HepG2 (cell line): ENCODE results near the gene BRSK2. TPM values are rescaled to one million over a fixed set of nuclear protein-coding genes. Genes with fewer than 3 reads are reported as not detected.
A peak's percentile ranks its signal among the peaks of the same experiment; 100 is the strongest.

Experiments used
- ATAC-seq: fragments of 200-7000 bp; cut with Tn5 transposase; 3 replicates; pipeline ENCODE4 v1.9.1; 2020; ENCODE audit warnings: mild to moderate bottlenecking, moderate library complexity
- BruUV-seq: library from RNA; stranded (reverse); fragments of 400-500 nt; replicated peaks from 2 replicates; lab custom pipeline; 2021; lab: Mats Ljungman, UMichigan
- CTCF ChIA-PET: fragments of 300-600 bp; formaldehyde crosslinking; extraction: SDS; loops from one replicate; lab custom pipeline; 2021; ENCODE audit warnings: low total read pairs, inconsistent platforms, low intra/inter-chr PET ratio; lab: Yijun Ruan, JAX
- POLR2A ChIA-PET: fragments of 350-600 bp; sonication (Branson Sonifier 250); formaldehyde crosslinking; loops from one replicate; lab custom pipeline; 2020; ENCODE audit warnings: antibody characterized with exemption, inconsistent platforms; lab: Yijun Ruan, JAX
- DNase-seq: peaks from one replicate; pipeline ENCODE4 v3.0.0-alpha.2; 2015; ENCODE audit warnings: low spot score
- FAIRE-seq: peaks from 3 replicates; lab custom pipeline; 2011; peaks lifted over from hg19 to GRCh38; lab: Jason Lieb, UNC
- H2AFZ ChIP-seq: one replicate; pipeline ENCODE4 v1.6.1; 2011; ENCODE audit warnings: low read length, inconsistent platforms
- H3K27ac ChIP-seq: fragments of 300-600 bp; 3 replicates; pipeline ENCODE4 v1.8.0; 2011; ENCODE audit warnings: mixed run types, mild to moderate bottlenecking, mixed read lengths, low read length, inconsistent platforms; ENCODE audit not compliant: insufficient read depth; ENCODE audit errors: extremely low read length
- H3K27me3 ChIP-seq, 2 experiments: fragments of 200-600 bp in 1 of 2; 2 replicates in 1 of 2; 3 replicates in 1 of 2; pipeline versions ENCODE4 v1.6.0 to v1.8.0; 2011; ENCODE audit warnings: low read length in 2 of 2, mild to moderate bottlenecking in 2 of 2, moderate library complexity in 2 of 2, inconsistent platforms in 1 of 2; ENCODE audit not compliant: insufficient read depth in 2 of 2, control insufficient read depth in 1 of 2
- H3K36me3 ChIP-seq, 2 experiments: fragments of 200-600 bp in 1 of 2; replicated peaks in 1 of 2; 2 replicates in 1 of 2; 3 replicates in 1 of 2; pipeline versions ENCODE4 v1.5.1 to v1.8.0; 2011; ENCODE audit warnings: low read length in 2 of 2, inconsistent platforms in 1 of 2; ENCODE audit not compliant: insufficient read depth in 2 of 2, control insufficient read depth in 1 of 2
- H3K4me1 ChIP-seq: 2 replicates; pipeline ENCODE4 v1.5.1; 2012; ENCODE audit warnings: low read length, inconsistent platforms; ENCODE audit not compliant: insufficient read depth
- H3K4me2 ChIP-seq: 2 replicates; pipeline ENCODE4 v1.6.0; 2011; ENCODE audit warnings: low read depth, low read length, inconsistent platforms
- H3K4me3 ChIP-seq, 3 experiments: fragments of 200-600 bp in 1 of 3; sonication (generic), shearing (Covaris generic) in 1 of 3; replicated peaks in 1 of 3; 2 replicates each; pipeline ENCODE4 v1.5.1; 2011 to 2016; ENCODE audit warnings: low read length in 3 of 3, inconsistent platforms in 2 of 3, low read depth in 2 of 3, mild to moderate bottlenecking in 2 of 3, control low read depth in 1 of 3, mixed read lengths in 1 of 3; ENCODE audit not compliant: insufficient read depth in 1 of 3
- H3K79me2 ChIP-seq: one replicate; pipeline ENCODE4 v1.6.1; 2011; ENCODE audit warnings: low read length, inconsistent platforms; ENCODE audit not compliant: insufficient read depth
- H3K9ac ChIP-seq: 2 replicates; pipeline ENCODE4 v1.6.0; 2011; ENCODE audit warnings: mild to moderate bottlenecking, low read depth, low read length, inconsistent platforms; ENCODE audit not compliant: insufficient read depth
- H3K9me3 ChIP-seq: 2 replicates; pipeline ENCODE4 v1.5.1; 2012; ENCODE audit warnings: mild to moderate bottlenecking, low read length
- H4K20me1 ChIP-seq: 2 replicates; pipeline ENCODE4 v1.6.0; 2011; ENCODE audit warnings: inconsistent platforms, mild to moderate bottlenecking, low read length, moderate library complexity; ENCODE audit not compliant: insufficient read depth
- CEBPB ChIP-seq: IDR thresholded peaks from 2 replicates; pipeline ENCODE4 v1.6.1; 2011; ENCODE audit warnings: low read depth, low read length, improper control_type of control experiment, borderline replicate concordance
- FOXP4 ChIP-seq: sonication (generic); formaldehyde crosslinking; IDR thresholded peaks from 2 replicates; pipeline ENCODE4 v1.4.0; 2020; ENCODE audit warnings: missing genetic modification reagents
- HNF4A ChIP-seq: sonication (generic); formaldehyde crosslinking; IDR thresholded peaks from 2 replicates; pipeline ENCODE4 v1.4.0; 2020; ENCODE audit warnings: missing genetic modification reagents
- HOXA9 ChIP-seq: sonication (generic); formaldehyde crosslinking; IDR thresholded peaks from 2 replicates; pipeline ENCODE4 v1.8.1; 2022; ENCODE audit warnings: missing genetic modification reagents, mild to moderate bottlenecking, moderate library complexity, borderline replicate concordance
- MIER2 ChIP-seq: IDR thresholded peaks from 2 replicates; pipeline ENCODE4 v1.6.1; 2016; ENCODE audit warnings: missing biosample characterization, missing genetic modification reagents
- NCOA1 ChIP-seq: sonication (generic); formaldehyde crosslinking; IDR thresholded peaks from 2 replicates; pipeline ENCODE4 v1.9.0; 2021; ENCODE audit warnings: missing genetic modification reagents
- PHB2 ChIP-seq: fragments of 450-650 bp; IDR thresholded peaks from 2 replicates; pipeline ENCODE4 v1.6.1; 2018; ENCODE audit not compliant: partially characterized antibody
- STAG1 ChIP-seq: sonication (generic); formaldehyde crosslinking; IDR thresholded peaks from 2 replicates; pipeline ENCODE4 v1.4.0; 2020; ENCODE audit warnings: missing genetic modification reagents
- TP53 ChIP-seq: sonication (generic); formaldehyde crosslinking; conservative IDR thresholded peaks from 2 replicates; pipeline ENCODE4 v1.4.0; 2020; ENCODE audit warnings: missing genetic modification reagents
- ZBTB20 ChIP-seq: sonication (generic); formaldehyde crosslinking; IDR thresholded peaks from 2 replicates; pipeline ENCODE4 v1.8.1; 2023; ENCODE audit warnings: missing genetic modification reagents, low read depth, mild to moderate bottlenecking, borderline replicate concordance
- ZNF142 ChIP-seq: sonication (generic); formaldehyde crosslinking; IDR thresholded peaks from 2 replicates; pipeline ENCODE4 v1.4.0; 2020; ENCODE audit warnings: missing genetic modification reagents
- ZNF687 ChIP-seq: sonication (generic); formaldehyde crosslinking; IDR thresholded peaks from 2 replicates; pipeline ENCODE4 v1.5.1; 2020; ENCODE audit warnings: mild to moderate bottlenecking, missing genetic modification reagents, moderate library complexity
- ZNF780A ChIP-seq: sonication (generic); formaldehyde crosslinking; IDR thresholded peaks from 2 replicates; pipeline ENCODE4 v1.8.0; 2022; ENCODE audit warnings: mild to moderate bottlenecking, missing genetic modification reagents, moderate library complexity
- ZNF841 ChIP-seq: sonication (generic); formaldehyde crosslinking; IDR thresholded peaks from 2 replicates; pipeline ENCODE4 v1.8.1; 2023; ENCODE audit warnings: missing genetic modification reagents, borderline replicate concordance
- WGBS: methylation state at CpG from one replicate; pipeline ENCODE4 v1.1.6; 2017; ENCODE audit warnings: low lambda C conversion rate; 5-methylcytosine and 5-hydroxymethylcytosine counted together
- in situ Hi-C: cut with HindIII; loops from 2 replicates; pipeline ENCODE4 v1.10.0; 2017; ENCODE audit warnings: low pct_unique_long_range_greater_than_20kb; ENCODE audit not compliant: extremely low pct_ligation_motif_present
- intact Hi-C: fragments of 100-400 bp; cut with micrococcal nuclease; formaldehyde crosslinking; loops from one replicate; pipeline ENCODE4 v1.10.0; 2022; ENCODE audit not compliant: unreplicated experiment
- polyA plus RNA-seq, 8 experiments: library from polyadenylated mRNA; depleted of rRNA in 3 of 8; stranded (reverse) in 7 of 8; unstranded in 1 of 8; fragments of >200 nt; fragmentation: Illumina TruSeq in 4 of 8; extraction: Trizol in 4 of 8; gene quantifications; 2 replicates each; pipeline versions ENCODE4 v1.2.1 to v1.2.3, GENCODE V29; 2011 to 2016; ENCODE audit warnings: low read depth in 4 of 8, missing spikeins in 1 of 8, mixed read lengths in 1 of 8; ENCODE audit not compliant: insufficient read depth in 1 of 8
- total RNA-seq, 5 experiments: library from RNA; depleted of rRNA; stranded (reverse); fragments of >200 nt; fragmentation: Illumina TruSeq; extraction: Trizol; gene quantifications; 2 replicates each; pipeline ENCODE4 v1.2.3, GENCODE V29; 2016; ENCODE audit warnings: low read depth in 1 of 5

BRSK2 gene
- total and polyA plus RNA-seq, 2 of the 13 experiments (the other 11 are each of a cell fraction or from before 2014, with no cell fraction given): 0.74 to 1.1 TPM

- in situ Hi-C loops (no loop called here), intact Hi-C loops (loop anchor here (5.0 kb wide), 1 partner anchor 96 kb away; no protein-coding TSS in a partner anchor)
- Histone ChIP-seq H3K27ac (no peak overlapping the region), H3K9me3 (no peaks in the 10 kb centered on the region), H3K27me3 (peaks cover 2 to 70% of the 10 kb centered on the region in 2 experiments; a peak in 4 of 5 replicates), H3K9ac (no peak overlapping the region), H3K36me3 (no peaks in the 10 kb centered on the region), H3K4me2 (peak overlapping the region; percentile 10; the same call in 1 of the 2 replicates), H3K4me1 (peaks cover 13% of the 10 kb centered on the region; the same call in 1 of the 2 replicates), H2AFZ (no peak overlapping the region), H3K79me2 (no peaks in the 10 kb centered on the region), H4K20me1 (no peaks in the 10 kb centered on the region), H3K4me3 (no peak overlapping the region)
- DNase-seq: no peak
- no TSS peak for BruUV-seq
- 10% methylated on average over 8 of the region's 16 CpGs for WGBS
- ChIA-PET CTCF (no interaction called here), POLR2A (no interaction called here)
- peak; percentile 67 for ATAC-seq
- no peak for FAIRE-seq
- no peak for TF ChIP-seq HNF4A
- TF ChIP-seq HOXA9 (CRISPR knock-in tag): no peak
- TF ChIP-seq ZNF841: no peak
- no peak for TF ChIP-seq TP53 (CRISPR knock-in tag)
- no peak for TF ChIP-seq FOXP4 (CRISPR knock-in tag)
- TF ChIP-seq ZBTB20 (CRISPR knock-in tag): no peak
- no peak for TF ChIP-seq PHB2
- no peak for TF ChIP-seq ZNF142 (CRISPR knock-in tag)
- TF ChIP-seq STAG1 (CRISPR knock-in tag): peak; percentile 49
- TF ChIP-seq NCOA1 (CRISPR knock-in tag): no peak
- TF ChIP-seq ZNF780A: no peak
- no peak for TF ChIP-seq MIER2 (CRISPR knock-in tag)
- no peak for TF ChIP-seq CEBPB
- TF ChIP-seq ZNF687 (CRISPR knock-in tag): peak; percentile 55
These were observed 31.4 kb upstream of the BRSK2 start for GRCh38 chr11:1358286-1358685.
